Measurements from ENCODE around the gene ARMC9.
"Not testable (repeated sequence)": the region's sequence is repeated elsewhere in the genome, so short reads cannot be mapped to it uniquely, and the experiment has no call there.

DNA sequence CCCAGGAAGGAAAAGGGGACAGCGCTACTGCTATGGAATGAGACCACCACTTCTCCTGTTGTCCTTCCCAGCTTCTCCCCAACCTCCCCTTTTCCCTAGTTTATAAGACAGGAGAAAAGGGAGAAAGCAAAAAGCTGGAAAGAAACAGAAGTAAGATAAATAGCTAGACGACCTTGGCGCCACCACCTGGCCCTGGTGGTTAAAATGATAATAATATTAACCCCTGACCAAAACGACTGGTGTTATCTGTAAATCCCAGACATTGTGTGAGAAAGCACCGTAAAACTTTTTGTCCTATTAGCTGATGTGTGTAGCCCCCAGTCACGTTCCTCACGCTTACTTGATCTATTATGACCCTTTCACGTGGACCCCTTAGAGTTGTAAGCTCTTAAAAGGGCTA is 202.2 kb downstream of the ARMC9 start:
- TF ChIP-seq CTCF, POLR2A (IDR thresholded peaks at IDR 0.05): not testable (repeated sequence)

All from uterus (tissue), 2 donors.